T-helper 2 cell treated with Interferon-gamma antibody and Interleukin-4, amounts not matched to agents 5 μg/mL and 100 μg/mL, for 36 hours (primary cell): ENCODE measurements around the gene STOX2.

Source experiments
- DNase-seq: peaks from one replicate; pipeline ENCODE4 v3.0.0; 2021; ENCODE audit warnings: low spot score
- H3K27ac Mint-ChIP-seq: one replicate; pipeline ENCODE4 v1.8.0; 2021; ENCODE audit warnings: mild to moderate bottlenecking, mixed read lengths
- H3K27me3 Mint-ChIP-seq: one replicate; pipeline ENCODE4 v1.8.0; 2021; ENCODE audit warnings: low read depth, mixed read lengths
- H3K36me3 Mint-ChIP-seq: one replicate; pipeline ENCODE4 v1.8.0; 2021; ENCODE audit warnings: low read depth, mixed read lengths
- H3K4me1 Mint-ChIP-seq: one replicate; pipeline ENCODE4 v1.8.0; 2021; ENCODE audit warnings: low read depth, mixed read lengths
- H3K4me3 Mint-ChIP-seq: one replicate; pipeline ENCODE4 v1.8.0; 2022; ENCODE audit warnings: mild to moderate bottlenecking, moderate library complexity, mixed read lengths
- H3K9me3 Mint-ChIP-seq: one replicate; pipeline ENCODE4 v1.8.0; 2021; ENCODE audit warnings: mixed read lengths

The STOX2 gene

DNA sequence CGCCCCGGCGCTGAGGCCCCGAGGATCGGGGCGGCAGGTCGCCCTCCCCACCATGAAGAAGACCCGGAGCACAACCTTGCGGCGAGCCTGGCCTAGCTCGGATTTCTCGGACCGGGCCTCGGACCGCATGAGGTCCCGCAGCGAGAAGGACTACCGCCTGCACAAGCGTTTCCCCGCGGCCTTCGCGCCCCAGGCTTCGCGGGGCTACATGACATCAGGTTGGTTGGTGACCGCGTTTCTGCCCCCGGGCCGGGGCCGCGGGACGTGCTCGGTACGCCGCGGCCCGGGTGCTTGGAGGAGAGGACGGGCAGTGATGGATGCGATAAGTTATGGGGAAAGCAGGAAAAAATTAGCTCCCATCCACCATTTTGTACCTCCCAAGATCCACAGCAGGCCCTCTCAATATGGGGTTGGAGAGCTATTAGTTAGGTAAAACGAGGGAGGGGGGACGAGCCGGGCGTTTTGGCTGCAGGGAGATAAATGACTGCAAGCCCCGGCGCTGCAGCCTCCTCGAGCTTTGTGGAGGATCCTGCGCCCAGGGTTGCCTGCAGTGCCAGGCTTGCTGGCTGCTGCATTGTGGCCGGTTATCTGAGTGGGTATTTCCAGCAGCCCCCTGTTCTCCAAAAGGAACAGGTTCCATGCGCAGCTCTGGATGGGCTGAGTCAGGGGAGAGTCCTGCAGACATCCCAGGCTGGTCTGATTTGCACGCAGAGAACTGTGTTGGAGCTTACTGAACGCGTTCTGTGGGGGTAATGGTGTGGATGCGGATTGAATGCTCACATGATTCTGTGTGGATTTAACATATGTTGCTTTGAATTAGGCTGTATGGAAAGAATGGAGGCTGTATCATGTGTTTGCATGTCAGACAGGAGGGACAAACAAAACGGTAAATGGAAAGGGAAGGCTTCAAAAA, 1.9 kb downstream of the STOX2 start:
- no peaks in the 10 kb centered on the region for H3K4me1 Mint-ChIP-seq
- no peaks in the 10 kb centered on the region for H3K36me3 Mint-ChIP-seq
- H3K4me3 Mint-ChIP-seq, result no peak overlapping the region

DNA sequence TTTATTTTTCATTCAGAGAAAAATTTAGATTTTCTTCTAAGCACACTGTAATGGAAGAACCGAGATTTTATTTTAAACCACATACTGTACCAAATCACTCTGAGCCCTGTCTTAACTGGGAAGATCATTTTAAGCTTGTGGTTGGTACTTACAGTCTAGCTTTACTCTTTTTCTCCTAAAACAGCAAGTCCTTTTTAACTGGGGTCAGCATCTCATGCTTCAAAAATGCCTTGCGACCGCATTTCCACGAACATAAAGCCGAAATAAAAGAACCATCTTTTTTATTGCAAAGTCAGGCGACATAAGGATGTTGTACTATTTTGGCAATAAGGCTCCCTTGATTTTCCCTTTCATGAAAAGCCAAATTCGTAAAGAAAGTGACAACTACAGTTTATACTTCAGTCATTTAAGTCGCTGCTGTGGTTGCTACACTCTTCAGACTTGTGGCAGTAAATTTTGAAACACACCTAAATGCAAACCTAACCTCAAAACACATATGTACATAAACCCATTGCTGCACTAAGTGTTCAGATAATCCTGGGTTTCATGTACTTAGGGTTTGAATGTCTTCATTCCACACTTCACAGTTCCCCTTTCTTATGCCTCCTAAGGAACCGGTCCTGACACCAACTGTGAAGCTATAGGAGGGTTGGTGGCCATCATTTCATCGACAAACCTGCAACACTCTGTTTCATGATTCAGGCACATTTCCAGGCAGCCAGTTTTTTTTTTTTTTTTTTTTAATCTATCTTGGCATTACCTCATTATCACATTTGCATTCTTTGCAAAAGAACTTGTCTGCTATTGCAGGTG, 3.0 kb downstream of the STOX2 start:
- DNase-seq, result no peak
- H3K27me3 Mint-ChIP-seq, result peaks cover 61% of the 10 kb centered on the region
- no peaks in the 10 kb centered on the region for H3K9me3 Mint-ChIP-seq
- no peaks in the 10 kb centered on the region for H3K4me1 Mint-ChIP-seq
- no peaks in the 10 kb centered on the region for H3K36me3 Mint-ChIP-seq
- H3K4me3 Mint-ChIP-seq, result no peak overlapping the region
- no peak overlapping the region for H3K27ac Mint-ChIP-seq

More for the DNA sequence above, 1.9 kb downstream of the STOX2 start:
- DNase-seq, result no peak
- H3K27ac Mint-ChIP-seq, result no peak overlapping the region
- H3K27me3 Mint-ChIP-seq, result peaks cover 69% of the 10 kb centered on the region
- H3K9me3 Mint-ChIP-seq, result no peaks in the 10 kb centered on the region

DNA sequence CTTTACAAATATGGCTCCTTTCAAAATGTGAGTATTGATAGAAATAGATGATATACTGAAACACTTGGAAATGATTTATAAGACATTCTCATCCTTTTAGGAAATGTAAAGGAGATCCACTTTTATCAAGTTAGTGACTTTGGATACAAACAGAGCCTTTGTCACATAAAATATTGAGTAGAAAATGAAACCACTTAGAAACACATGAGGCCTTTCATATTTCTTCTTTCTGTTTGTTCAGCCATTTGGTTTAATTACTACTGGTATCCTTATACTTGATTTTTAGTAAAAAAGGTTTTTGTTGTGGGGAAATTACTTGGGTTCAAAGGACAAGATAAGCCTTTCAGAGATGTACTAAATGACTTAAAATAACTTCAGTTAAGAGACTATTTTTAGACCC, 4.1 kb downstream of the STOX2 start:
- H3K27ac Mint-ChIP-seq, result no peak overlapping the region
- H3K27me3 Mint-ChIP-seq, result peaks cover 51% of the 10 kb centered on the region
- no peaks in the 10 kb centered on the region for H3K9me3 Mint-ChIP-seq
- H3K4me1 Mint-ChIP-seq, result no peaks in the 10 kb centered on the region
- no peak for DNase-seq
- no peaks in the 10 kb centered on the region for H3K36me3 Mint-ChIP-seq
- no peak overlapping the region for H3K4me3 Mint-ChIP-seq

DNA sequence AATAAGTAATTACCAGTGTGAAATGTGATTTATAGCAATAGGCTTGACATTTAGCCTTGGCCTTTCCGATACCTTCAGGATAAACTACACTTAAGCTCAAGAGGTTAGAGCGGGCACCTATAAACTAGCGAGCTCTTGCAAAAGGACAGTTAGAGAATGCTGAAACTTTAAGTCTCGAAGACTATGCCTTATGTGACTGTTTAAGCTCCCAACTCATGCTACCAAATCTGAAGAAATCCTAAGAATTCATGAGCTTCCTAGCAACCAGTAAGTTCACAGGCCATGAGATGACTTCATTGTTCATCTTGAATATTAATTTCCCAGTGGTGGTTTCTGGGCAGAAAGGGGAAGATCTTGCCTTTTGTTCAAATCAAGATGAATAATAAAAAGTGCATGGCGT, 4.7 kb downstream of the STOX2 start:
- Mint-ChIP-seq H3K36me3 (no peaks in the 10 kb centered on the region), H3K9me3 (no peaks in the 10 kb centered on the region), H3K27ac (no peak overlapping the region), H3K27me3 (peaks cover 45% of the 10 kb centered on the region), H3K4me1 (no peaks in the 10 kb centered on the region), H3K4me3 (no peak overlapping the region)
- no peak for DNase-seq

DNA sequence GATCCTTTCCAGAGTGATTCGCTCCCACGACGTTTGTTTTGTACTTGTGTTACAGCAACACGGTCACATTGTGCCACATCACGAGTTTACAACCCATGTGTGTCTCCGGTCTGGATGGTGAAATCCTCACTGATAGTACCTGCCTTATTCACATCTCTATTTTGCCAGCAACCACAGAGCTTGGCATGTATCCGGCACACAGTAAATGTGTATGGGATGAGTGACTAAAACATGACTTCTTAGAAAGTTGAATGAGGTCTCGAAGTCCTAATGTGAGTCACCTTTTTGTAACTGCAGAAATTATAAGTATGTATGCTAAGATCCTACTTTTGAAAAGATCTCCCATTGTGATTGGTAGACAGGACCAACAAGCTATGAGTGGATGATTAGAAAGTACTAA, 7.5 kb downstream of the STOX2 start:
- Mint-ChIP-seq H3K36me3 (no peaks in the 10 kb centered on the region), H3K4me1 (no peaks in the 10 kb centered on the region)

DNA sequence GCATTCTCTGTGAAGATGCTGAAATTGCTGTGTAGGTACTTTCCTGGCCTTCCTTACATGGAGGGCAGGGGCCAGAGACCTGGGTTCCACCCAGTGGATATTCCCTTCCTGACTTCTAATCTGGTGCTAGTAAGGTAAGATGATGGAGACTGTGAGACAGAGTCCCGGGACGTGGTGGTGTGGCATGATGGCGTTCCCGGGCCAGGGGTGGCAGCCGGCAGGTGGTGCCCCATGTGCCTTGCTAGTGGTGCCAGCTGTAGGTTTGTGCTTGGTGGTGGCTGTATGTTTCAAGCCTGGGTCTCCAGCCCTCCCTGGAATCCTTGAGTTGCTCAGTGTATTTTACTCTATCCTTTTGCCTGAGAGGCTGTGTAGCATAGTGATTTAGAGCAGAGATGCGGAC, 10.9 kb downstream of the STOX2 start:
- Mint-ChIP-seq H3K9me3 (no peaks in the 10 kb centered on the region), H3K36me3 (no peaks in the 10 kb centered on the region), H3K4me1 (no peaks in the 10 kb centered on the region), H3K4me3 (no peak overlapping the region), H3K27me3 (peaks cover 1% of the 10 kb centered on the region), H3K27ac (no peak overlapping the region)
- no peak for DNase-seq

More for the DNA sequence above, 7.5 kb downstream of the STOX2 start:
- H3K27ac Mint-ChIP-seq, result no peak overlapping the region
- no peaks in the 10 kb centered on the region for H3K9me3 Mint-ChIP-seq
- H3K27me3 Mint-ChIP-seq, result peaks cover 28% of the 10 kb centered on the region
- H3K4me3 Mint-ChIP-seq, result no peak overlapping the region
- no peak for DNase-seq

DNA sequence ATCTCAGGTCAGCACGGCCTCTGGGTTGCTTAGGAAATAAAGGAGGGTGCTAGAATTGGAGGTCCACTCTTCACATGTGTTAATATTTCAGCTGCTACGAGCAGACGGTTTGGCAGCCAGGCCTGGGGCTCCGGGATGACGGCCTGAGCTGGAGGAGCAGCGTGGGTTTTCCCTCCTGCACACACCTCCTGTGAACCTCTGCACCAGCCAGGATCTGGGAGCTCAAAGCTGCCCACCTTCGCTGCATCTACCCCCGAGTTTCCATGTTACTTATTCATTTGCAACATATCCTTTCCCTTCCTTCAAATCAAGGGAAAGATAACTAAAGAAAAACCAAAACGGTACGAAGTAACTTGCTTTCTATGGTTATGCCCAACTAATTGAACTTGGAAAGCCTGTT, 13.6 kb downstream of the STOX2 start:
- no peak overlapping the region for H3K27ac Mint-ChIP-seq
- H3K27me3 Mint-ChIP-seq, result peaks cover 10% of the 10 kb centered on the region
- H3K36me3 Mint-ChIP-seq, result no peaks in the 10 kb centered on the region
- H3K9me3 Mint-ChIP-seq, result no peaks in the 10 kb centered on the region
- no peak for DNase-seq
- no peak overlapping the region for H3K4me3 Mint-ChIP-seq
- no peaks in the 10 kb centered on the region for H3K4me1 Mint-ChIP-seq

DNA sequence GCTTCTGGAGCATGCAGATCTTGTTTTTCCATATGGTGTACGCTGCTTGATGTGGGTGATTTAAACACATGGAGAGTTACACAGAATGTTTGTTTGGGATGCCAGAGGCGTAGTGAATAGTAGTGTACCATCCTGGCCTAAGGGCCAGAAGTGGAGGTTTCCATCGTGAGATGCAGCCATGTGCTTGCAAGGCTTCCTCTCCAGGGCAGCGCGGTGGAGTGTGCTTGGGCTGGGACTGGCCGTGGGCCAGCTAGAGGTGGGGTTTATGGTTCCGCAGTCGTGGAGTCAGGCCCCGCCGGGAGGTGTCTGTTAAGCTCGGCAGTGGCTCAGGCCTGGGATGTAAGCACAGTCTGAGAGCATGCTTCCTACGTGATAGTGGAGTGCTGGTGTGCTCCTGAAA, 14.0 kb downstream of the STOX2 start:
- no peak for DNase-seq
- Mint-ChIP-seq H3K4me3 (no peak overlapping the region), H3K27me3 (peaks cover 10% of the 10 kb centered on the region), H3K27ac (no peak overlapping the region), H3K36me3 (no peaks in the 10 kb centered on the region), H3K4me1 (no peaks in the 10 kb centered on the region), H3K9me3 (no peaks in the 10 kb centered on the region)

DNA sequence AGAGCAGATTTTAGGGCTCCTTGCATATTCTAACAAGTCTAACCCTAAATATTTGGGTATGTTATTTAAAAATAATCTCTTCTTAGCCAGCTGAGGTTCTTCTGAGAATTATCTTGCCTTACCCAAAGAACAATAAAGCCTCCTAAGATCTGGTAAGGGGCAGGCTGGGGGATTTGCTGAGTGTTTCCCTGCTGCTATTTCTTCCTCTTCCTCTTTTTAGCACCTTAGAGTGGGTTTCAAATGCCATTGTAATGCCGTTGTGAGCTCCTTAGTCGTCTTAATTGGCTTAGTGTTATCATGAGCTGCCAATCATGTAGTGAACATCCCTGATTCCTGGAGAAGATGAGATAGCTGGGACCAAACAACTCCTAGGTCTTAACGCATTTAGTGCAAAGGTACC, 15.4 kb downstream of the STOX2 start:
- Mint-ChIP-seq H3K27me3 (peaks cover 10% of the 10 kb centered on the region), H3K4me3 (no peak overlapping the region), H3K4me1 (no peaks in the 10 kb centered on the region), H3K9me3 (no peaks in the 10 kb centered on the region), H3K27ac (no peak overlapping the region), H3K36me3 (no peaks in the 10 kb centered on the region)
- DNase-seq, result no peak

DNA sequence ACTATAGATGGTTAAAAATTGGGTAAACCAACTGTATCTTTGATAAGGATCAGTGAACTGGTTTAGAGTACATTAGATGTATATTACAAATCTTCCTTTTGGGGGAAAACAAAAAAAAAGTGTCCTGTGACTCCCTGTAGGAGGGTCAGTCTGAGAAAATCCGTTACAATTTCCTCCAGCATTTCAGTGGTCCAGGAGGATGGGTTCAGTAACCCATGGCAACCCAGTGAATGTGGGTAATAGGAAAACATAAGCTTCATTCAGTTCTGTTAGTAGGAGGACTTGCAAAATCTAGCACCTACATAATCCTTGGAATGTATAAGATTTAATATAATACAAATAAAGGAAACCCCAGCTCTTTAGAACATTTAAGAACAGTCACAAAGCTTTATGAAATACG, 16.2 kb downstream of the STOX2 start:
- Mint-ChIP-seq H3K4me1 (no peaks in the 10 kb centered on the region), H3K27ac (no peak overlapping the region), H3K27me3 (peaks cover 10% of the 10 kb centered on the region), H3K9me3 (no peaks in the 10 kb centered on the region), H3K36me3 (no peaks in the 10 kb centered on the region), H3K4me3 (no peak overlapping the region)
- DNase-seq, result no peak

DNA sequence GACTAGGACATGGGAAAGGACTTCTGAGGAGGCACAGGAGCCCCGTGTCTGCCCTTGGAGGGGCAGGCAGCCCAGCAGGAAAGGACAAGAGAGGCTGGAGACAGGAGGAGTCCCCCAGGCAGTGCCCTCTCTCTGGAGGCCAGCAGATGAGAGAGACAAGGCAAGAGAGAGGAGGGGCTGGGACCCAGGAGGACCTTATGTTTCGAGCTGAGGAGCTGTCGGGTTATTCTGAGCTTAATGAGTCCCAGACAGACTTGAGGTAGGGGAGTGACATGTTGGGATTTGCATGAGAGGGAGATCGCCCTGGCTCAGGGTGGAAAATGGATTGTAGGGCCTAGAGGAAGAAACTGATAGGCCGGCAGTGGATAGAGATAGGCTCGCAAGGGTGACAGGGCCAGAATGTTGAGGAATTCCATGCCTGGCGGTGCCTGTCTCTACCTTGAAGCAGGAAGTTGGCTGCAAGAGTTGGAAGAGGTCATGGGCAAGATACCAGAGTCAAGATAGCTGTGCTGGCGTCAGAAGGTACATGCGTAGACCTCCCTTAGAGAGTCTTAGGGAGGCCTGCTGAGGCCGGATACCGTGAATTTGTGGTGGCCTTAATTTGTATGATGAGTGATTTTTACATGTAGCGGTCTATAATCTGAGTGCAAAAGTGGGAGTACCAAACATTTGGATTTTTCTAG, 19.4 kb downstream of the STOX2 start:
- no peak overlapping the region for H3K27ac Mint-ChIP-seq
- DNase-seq, result no peak
- H3K4me1 Mint-ChIP-seq, result no peaks in the 10 kb centered on the region

DNA sequence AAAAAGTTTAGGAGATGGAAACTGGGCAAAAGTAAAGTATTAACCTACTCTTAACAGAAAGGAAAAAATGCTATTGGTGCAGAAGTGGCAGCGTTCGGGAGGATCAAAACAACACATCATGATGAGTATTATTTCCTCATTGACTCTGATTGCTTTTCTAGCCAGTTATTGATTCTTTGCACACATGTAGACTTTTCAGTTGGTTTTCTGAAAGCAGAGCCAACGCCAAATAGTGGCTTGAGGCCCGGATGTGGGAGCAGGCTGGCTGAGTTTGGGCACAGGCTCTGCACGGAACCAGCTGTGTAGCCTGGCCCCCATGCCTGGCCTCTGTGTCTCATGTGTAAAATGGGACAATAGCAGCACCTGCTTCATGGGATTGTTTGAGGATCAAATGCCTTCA, 21.8 kb downstream of the STOX2 start:
- no peak for DNase-seq
- no peak overlapping the region for H3K27ac Mint-ChIP-seq
- peaks cover 4% of the 10 kb centered on the region for H3K27me3 Mint-ChIP-seq
- no peaks in the 10 kb centered on the region for H3K9me3 Mint-ChIP-seq
- no peaks in the 10 kb centered on the region for H3K4me1 Mint-ChIP-seq
- H3K4me3 Mint-ChIP-seq, result no peak overlapping the region
- H3K36me3 Mint-ChIP-seq, result no peaks in the 10 kb centered on the region

More for the DNA sequence above, 19.4 kb downstream of the STOX2 start:
- Mint-ChIP-seq H3K4me3 (no peak overlapping the region), H3K36me3 (no peaks in the 10 kb centered on the region), H3K27me3 (peaks cover 10% of the 10 kb centered on the region), H3K9me3 (no peaks in the 10 kb centered on the region)

DNA sequence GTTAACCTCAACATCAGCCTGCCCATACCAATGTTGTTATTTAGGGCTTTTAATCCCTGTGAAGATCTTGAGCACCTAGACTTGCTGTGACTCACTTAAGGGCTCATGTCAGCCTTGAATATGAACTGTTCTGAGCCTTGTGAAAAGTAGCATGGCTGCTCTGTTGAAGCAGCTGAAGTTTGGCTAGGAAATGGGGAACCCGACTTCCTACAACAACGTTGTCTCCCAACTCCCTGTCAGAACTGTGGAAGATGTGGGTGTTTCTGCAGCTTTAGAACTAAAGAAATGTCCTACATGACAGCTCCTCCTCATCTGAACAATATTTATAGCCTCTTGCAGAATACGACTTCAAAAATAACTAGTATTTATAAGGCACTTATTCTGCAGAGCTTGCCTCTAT, 27.5 kb downstream of the STOX2 start:
- H3K4me3 Mint-ChIP-seq, result no peak overlapping the region
- no peaks in the 10 kb centered on the region for H3K36me3 Mint-ChIP-seq
- no peaks in the 10 kb centered on the region for H3K9me3 Mint-ChIP-seq
- H3K27ac Mint-ChIP-seq, result no peak overlapping the region
- no peaks in the 10 kb centered on the region for H3K27me3 Mint-ChIP-seq
- no peak for DNase-seq
- no peaks in the 10 kb centered on the region for H3K4me1 Mint-ChIP-seq

DNA sequence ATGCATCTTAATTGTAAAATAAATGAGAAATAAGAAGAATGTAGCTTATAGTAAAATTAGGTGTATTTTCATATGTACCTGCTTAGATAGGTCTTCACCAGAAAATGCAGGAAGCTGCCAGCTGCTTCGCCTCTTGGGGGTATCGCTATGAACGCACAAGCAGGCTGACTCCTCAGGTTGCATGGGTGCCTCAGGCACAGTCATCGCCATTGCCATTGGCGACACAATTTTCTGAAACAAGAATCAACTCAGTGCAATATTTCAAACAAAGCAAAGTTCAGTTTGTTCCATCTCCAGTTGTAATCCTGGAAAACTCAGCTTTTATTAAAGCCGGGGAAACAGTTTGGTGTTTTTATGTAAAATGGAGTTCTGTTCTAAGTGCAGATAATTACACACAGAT, 29.7 kb downstream of the STOX2 start:
- no peak overlapping the region for H3K27ac Mint-ChIP-seq
- H3K9me3 Mint-ChIP-seq, result no peaks in the 10 kb centered on the region
- DNase-seq, result no peak
- no peaks in the 10 kb centered on the region for H3K36me3 Mint-ChIP-seq
- H3K4me3 Mint-ChIP-seq, result no peak overlapping the region
- no peaks in the 10 kb centered on the region for H3K4me1 Mint-ChIP-seq
- H3K27me3 Mint-ChIP-seq, result peaks cover 2% of the 10 kb centered on the region
